ENCODE data around the gene HECTD2.

- TF ChIP-seq IRF2 (CRISPR knock-in tag; IDR thresholded peaks at IDR 0.05; ENCODE audit: borderline replicate concordance, low read depth) (no peak), CREM (CRISPR knock-in tag; IDR thresholded peaks at IDR 0.05) (no peak), NFYB (CRISPR knock-in tag; conservative IDR thresholded peaks at IDR 0.05; ENCODE audit: low read depth) (no peak), ATF3 (CRISPR knock-in tag; conservative IDR thresholded peaks at IDR 0.05) (no peak), CBFB (CRISPR knock-in tag; IDR thresholded peaks at IDR 0.05; ENCODE audit: low read depth) (no peak)
- TF ChIP-seq, protein P1, sequence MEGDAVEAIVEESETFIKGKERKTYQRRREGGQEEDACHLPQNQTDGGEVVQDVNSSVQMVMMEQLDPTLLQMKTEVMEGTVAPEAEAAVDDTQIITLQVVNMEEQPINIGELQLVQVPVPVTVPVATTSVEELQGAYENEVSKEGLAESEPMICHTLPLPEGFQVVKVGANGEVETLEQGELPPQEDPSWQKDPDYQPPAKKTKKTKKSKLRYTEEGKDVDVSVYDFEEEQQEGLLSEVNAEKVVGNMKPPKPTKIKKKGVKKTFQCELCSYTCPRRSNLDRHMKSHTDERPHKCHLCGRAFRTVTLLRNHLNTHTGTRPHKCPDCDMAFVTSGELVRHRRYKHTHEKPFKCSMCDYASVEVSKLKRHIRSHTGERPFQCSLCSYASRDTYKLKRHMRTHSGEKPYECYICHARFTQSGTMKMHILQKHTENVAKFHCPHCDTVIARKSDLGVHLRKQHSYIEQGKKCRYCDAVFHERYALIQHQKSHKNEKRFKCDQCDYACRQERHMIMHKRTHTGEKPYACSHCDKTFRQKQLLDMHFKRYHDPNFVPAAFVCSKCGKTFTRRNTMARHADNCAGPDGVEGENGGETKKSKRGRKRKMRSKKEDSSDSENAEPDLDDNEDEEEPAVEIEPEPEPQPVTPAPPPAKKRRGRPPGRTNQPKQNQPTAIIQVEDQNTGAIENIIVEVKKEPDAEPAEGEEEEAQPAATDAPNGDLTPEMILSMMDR (IDR thresholded peaks at IDR 0.05): no peak
- TF ChIP-seq, protein P2, sequence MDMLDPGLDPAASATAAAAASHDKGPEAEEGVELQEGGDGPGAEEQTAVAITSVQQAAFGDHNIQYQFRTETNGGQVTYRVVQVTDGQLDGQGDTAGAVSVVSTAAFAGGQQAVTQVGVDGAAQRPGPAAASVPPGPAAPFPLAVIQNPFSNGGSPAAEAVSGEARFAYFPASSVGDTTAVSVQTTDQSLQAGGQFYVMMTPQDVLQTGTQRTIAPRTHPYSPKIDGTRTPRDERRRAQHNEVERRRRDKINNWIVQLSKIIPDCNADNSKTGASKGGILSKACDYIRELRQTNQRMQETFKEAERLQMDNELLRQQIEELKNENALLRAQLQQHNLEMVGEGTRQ (CRISPR knock-in tag; IDR thresholded peaks at IDR 0.05): no peak
Measured at GRCh38 chr10:91381257-91381891, 28.8 kb upstream of the HECTD2 start.
